ENCODE data around the gene SHQ1.

SHQ1 gene

DNA sequence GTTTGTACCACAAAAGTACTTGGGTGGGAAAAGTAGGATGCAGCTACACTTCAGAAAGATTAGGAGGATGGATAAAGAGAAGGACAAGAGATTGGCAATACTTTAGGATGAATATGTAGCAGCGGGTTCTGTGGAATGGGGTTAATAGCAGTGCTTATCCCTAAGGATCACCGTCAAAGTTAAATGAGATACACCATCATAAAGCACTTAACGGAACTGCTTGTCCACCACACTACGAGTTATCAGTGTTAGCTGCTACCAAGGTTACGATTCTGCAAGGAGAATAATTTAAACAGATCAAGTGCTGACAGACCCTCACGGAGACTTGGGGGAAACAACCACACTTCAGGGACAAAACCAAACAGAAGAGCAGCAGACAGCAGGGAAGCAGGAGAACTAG lies 963 bp downstream of the SHQ1 start:
- no peak for DNase-seq

DNA sequence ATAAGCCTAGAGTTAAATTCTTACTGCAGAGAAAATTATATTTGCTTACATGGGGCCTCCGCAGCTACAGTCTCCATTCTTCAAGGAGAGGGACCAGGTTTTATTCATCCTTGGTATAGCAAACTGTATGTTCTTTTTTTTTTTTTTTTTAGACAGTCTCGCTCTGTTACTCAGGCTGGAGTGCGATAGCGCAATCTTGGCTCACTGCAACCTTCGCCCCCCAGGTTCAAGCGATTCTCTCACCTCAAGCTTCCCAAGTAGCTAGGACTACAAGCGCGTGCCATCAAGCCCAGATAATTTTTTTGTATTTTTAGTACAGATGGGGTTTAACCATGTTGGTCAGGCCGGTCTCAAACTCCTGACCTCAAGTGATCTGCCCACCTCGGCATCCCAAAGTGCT lies 2.1 kb downstream of the SHQ1 start:
- DNase-seq = no peak

DNA sequence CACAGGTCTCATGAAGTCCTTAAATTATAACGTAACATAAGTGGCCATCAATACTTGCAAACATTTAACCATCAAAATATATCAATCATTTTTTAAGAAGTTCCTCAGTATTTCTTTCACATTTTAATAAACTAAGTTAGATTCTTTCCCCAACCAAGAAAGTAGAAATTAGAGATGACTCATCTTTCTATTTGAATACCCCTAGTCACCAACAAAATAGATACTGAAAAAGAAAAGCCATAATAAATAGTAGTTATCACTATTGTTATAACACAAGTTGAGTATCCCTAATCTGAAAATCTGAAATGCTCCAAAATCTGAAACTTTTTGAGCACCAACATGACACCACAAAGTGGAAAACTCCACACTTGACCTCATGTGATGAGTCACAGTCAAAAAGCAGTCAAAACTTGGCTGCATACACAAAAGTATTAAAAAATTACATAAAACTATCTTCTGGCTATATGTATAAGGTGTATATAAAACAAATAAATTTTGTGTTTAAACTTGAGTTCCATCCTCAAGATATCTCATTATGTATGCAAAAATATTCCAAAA lies 3.7 kb downstream of the SHQ1 start:
- DNase-seq = no peak

DNA sequence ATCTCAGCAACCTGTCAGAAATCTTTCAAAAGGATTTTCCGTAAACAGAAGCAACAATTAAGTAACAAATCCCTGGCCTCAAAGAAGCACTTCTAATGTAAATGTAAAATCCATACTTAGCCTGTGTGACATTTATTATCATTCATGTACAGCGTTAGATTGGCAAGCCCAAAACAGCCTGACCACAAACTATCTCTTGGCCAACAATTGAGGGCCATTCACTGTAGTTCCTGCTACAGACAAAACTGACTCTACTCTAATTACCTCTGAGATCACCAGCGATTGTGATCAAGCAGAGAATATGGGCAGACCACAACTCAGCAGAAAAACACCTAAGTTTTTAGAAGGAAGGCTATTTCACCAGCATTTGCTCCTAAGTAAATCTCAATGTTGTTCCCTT lies 9.2 kb downstream of the SHQ1 start:
- DNase-seq = no peak

DNA sequence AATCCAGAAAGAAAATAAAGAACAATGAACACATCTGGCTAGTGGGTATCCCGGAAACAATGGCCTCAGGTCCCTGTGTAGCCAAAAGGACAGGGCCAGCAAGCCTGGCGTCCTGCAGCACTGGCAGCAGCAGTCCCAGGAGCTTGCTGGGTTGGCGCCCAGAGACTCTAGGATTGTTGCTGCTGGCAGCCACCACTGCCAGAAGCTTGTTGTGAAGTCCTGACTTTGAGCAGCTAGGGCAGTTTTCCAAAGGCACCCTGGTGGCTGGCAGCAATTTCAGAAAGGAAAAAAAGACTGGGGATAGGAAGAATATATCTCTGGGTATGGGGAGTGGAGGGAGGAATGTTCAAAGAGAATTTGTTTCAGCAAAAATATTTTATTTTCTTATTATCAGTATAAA lies 11.3 kb downstream of the SHQ1 start:
- DNase-seq = no peak

DNA sequence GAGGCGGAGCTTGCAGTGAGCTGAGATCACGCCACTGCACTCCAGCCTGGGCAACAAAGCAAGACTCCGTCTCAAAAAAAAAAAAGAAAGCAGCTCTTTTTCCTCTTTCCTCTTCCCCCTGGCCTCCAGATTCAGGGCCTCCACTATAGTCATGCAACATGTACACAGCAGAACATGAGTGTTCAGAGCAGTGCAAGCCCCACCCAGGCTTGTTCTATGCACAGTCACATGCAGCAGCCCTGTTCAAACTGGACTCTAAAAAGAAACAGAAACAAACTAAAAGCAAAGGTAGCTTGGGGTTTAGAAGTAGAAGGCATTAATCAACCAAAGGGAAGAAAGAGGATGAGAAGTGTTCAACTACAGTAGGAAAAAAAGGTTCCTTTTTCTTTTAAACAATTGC lies 11.8 kb downstream of the SHQ1 start:
- DNase-seq = no peak

DNA sequence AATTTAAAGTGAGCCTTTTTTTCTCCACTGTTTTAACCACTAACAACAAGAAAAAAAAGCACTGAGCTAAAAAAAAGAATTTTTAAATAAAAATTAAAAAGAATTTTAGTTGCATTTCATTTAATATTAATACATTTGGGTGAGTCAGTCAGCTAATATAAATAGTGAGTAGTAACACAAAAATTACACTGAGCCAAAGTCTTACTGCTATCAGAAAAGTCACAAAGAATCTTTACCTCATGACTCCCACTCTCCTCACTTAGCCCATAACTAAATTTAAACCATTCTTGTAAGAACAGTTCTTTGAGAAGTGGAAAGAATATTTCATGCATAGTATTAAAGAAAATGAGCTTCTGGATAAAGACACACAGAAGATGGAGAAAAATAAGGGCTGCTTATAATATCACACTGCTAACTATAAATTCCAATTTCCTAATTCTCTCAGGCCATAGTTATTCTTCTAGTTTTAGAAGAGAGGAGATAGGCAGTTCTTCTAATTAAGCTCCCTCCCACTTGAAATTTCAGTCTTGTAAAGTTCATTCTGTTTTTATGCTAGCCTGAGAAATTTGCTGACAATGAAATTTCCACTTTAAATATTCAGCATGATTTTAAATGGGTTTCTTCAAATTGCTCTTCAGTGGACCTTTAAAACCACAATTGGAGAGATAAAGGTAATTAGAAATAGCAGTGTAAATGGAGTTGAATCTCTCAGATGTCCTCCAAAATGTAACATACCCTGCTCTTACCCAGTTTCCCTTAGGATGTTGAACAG lies 17.6 kb downstream of the SHQ1 start:
- no peak for DNase-seq

DNA sequence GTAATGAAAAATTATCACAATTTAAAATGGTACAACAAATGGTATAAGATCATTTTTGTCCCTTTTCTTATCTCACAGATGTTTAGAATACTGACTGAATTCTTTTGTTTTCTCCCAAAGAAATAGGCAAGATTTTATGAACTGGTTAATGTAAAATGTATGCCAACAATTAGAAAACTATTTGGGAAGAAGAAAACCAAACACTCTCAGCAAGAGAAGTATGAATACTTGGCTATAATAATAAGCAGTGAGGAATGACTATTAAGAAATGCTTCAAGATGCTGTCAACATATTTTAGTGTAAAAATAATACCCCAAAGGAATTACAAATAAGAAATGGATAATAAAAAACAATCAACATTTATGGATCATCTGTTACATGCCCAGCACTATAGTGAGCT lies 18.5 kb downstream of the SHQ1 start:
- DNase-seq = no peak

DNA sequence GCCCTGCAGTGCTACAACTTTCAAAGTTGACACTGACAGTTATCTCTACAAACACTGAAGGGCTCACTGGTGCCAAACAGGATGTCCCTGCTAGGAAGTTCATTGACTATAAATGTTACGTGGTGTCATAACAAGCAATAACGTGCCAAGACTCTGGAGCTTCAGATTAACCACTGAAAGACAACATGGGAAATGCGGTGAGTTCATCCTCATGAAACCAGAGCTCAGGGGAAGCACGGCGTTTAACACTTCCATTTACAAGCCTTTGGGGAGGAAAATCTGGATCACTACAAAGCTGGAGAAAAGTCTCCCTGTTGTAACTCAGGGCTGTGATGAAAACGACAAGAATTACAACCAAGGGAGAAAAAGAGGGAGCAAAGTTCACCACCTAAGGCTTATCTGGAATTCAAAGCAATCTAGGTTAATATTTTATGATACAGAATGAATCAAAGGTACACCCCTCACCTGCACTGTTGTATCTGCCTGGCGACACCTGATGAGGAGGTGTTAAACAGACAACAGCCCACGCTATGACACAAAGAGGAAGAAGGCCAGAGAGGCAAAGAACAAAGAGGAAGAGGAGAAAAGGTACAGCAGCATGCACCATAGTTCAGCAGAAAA lies 27.0 kb downstream of the SHQ1 start:
- no peak for DNase-seq

DNA sequence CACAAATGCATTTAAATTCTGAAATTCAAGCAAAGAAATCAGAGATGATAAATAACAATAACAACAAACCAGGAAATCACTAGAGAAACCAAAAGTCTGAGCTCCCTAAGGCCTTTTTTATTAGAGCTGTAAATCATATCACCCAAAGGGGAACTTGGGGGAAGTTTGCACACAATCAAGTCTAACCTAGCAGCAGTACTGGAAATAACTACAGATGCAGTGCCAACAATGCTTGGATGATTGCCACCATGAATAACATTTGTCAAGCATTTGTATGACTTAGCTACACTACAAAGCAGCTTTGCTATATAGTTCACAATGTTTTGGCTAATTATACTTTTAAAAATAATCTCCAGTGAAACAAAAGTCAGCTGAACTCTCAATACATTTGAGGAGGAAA lies 27.8 kb downstream of the SHQ1 start:
- DNase-seq = no peak

DNA sequence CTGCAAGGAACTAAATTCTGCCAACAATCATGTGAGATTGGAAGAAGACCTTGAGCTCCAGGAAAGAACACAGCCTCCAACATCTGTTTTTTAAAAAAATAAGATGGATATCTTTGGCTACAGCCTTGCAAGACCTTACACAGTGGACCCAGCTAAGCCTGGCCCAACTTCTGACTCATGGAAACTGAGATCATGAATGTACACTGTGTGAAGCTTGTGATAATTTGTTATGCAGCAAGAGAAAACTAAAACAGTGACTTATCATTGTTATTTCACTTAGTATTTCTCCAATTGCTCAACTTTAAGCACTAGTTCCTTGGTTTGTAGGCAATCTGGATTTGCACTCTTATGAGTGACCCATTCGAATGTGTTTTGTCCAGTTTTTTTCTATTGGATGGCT lies 29.3 kb downstream of the SHQ1 start:
- DNase-seq = no peak

DNA sequence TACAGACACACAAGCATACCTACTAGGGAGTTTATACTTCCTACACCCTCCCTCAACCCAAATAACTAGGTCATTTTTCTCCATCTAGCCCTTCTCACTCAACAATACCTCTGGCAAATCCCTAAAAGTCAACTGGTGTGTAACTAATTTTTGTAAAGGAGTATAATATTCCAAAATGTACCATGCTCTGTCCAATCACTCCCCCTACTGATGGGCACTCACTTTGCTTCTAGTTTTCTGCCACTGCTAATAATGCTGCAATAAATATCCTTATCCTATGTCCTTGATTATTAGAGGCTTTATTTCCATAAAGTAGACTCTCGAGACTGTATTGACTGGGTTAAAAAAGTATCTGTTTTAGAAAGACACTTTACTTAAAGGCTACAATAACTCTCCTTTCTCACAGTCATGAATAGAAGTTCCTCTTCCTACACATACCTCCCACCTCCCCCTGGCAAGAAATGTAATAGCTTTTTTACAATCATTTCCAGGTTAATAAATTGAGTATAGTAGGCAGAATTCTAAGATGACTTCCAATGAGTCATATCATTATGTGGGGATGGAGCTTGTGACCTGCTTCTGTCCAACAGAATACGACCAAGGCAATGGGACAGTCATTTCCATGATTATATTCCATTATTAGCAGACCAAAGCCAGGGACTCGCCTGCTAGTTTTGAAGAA lies 30.0 kb downstream of the SHQ1 start:
- DNase-seq = no peak

DNA sequence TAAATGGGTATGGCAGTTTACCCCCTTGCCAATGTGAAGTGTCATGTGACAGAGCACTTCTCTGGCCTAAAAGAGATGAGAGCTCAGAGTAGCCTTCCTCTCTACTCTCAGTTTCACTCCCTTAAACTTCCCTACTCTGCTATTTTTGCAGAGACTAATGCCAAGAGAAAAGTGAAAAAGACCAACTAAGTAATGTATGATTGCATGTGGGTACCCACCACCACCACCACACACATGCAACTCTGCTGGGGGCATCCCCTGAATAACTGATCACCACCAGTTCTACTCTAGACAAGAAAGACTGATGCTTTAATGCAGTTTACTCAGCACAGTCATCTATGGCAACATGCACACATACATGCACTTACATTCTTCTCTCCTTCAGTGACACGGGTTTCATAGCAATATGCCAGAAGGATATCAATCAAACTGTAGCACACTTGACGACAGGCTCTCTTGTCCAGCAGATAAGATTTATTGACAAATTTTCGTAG lies 31.3 kb downstream of the SHQ1 start:
- no peak for DNase-seq

DNA sequence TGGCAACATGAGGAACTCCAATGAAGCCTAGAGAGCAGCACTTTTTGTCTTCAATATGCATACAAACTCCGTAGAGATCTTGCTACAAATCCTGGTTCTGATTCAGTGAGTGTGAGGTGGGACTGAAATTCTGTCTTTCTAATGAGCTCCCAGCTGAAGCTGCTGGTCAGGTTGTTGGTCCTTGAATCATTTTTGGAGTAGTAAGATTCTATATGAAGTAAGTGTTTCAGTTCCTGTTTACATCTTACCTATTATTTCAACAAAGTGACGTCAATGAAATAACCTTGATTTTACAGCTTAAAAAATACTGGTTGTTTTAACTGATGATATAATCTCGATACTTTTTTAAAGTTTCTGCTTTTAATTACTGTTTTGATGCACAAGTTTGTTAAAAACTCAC lies 33.9 kb downstream of the SHQ1 start:
- DNase-seq = no peak

DNA sequence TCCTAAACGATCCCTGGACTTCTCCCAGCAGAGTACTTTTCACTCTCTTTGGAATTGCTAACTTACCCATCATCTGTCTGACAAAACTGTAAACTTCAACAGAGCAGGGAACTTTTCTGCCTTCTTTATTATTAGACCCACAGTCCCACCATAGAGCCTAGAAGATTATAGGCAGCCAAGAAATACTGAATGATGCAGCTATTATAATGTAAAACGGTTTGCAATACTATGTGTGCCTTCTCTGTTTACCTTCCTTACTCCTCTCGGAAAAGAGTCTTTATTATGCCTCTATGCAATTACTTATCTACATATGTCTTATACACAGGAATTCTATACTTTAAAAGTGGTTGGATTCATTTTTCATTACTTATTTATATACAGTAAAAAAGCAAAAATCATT lies 36.0 kb downstream of the SHQ1 start:
- DNase-seq = no peak

DNA sequence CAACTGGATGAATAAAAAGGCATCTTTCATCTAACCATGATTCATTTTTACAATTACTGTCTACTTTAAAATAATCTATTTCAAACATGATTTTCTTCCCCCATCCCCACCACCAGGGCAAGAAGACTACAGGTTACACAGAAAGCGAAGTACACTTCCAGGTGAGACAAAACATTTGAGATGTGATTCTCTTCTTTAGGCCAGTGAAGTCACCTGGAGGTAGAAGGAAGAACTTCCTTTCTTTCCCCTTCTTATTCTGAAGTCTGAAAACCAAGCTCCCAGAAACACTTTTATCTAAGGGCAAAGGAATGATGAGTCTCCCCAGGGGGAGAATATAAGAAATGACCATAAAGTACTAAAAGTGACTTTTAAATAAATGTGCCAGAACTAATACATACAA lies 36.7 kb downstream of the SHQ1 start:
- DNase-seq = no peak

DNA sequence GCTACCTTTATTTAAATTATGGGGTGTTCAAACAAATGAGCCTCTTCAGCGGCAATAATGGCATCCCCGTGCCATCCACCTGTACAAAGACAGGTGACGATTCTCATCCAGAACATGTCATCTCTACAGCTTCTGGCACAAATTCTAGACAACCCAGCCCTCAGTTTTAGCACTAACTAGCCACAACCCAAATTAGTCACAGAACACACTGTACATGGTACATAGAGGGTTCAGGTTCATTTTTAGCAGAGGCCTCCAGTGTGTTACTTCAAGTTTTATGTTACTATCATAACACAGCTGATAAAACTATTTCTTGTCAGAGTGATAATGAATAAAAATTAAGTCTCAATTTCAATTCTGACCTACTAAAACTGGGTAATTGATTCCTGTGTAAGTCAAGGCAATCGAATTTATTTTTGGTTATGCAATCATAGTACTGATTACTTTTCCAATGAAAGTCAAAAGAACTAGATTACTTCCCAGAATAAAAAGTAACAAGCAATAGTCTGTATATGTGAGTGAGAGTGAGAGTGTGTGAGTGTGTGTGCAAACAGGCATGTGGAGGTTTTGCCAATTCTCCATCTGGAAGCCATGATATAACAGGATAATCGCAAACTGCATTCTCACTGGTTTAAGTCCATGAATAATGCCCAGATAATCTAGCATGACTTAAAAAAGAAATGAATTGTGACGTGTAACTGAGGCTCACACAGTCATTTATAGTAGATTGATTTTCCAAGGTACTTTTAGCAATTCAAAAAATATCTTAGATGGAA lies 37.4 kb downstream of the SHQ1 start:
- no peak for DNase-seq

DNA sequence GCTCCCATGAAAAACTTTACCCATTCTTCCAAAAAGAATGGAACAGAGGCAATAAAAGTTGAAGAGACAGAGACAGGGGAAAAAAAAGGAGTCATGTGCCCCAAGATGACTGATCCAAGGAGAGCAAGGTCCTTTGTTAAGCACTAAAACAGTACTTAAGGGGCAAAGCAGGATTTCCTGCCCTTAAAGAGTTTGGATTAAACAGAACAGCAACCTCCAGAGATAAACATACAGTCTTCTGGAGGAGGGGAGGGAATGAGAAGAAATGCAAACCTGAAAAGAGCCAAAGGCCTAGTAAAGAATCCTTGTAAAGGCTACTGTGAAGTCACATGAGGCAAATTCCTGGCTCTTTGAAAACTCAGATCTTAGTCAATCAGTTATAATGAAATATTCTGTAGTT lies 38.2 kb downstream of the SHQ1 start:
- no peak for DNase-seq

DNA sequence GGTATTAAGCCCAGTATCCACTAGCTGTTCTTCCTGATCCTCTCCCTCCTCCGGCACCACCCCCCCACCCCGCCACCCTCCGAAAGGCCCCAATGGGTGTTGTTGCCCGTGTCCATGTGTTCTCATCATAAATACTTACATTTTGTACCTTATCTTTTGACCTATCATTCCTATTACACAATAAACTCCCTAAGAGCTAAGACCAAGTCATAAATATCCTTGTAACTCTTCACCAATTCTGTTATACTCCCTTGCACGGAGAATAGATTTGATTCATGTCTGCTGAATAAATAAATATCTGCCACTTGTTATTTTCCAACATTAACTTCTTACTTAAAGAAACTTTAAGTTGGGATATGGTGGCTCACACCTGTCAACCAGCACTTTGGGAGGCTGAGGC lies 43.9 kb downstream of the SHQ1 start:
- DNase-seq = no peak

DNA sequence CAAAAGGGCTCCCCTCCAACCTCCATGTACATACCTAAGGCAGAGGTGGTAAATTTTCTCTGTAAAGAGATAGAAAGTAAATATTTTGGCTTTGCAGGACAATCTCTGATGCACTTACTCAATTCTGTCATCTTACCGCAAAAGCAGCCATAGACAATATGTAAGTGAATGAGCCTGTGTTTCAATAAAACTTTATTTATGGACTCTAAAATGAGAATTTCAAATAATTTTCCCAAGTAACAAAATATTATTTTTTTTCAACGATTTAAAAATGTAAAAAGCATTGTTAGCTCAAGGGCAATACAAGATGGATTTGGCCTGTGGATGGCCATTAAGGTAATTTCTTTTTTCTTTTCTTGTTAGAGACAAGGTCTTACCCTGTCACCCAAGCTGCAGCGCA lies 44.7 kb downstream of the SHQ1 start:
- no peak for DNase-seq

DNA sequence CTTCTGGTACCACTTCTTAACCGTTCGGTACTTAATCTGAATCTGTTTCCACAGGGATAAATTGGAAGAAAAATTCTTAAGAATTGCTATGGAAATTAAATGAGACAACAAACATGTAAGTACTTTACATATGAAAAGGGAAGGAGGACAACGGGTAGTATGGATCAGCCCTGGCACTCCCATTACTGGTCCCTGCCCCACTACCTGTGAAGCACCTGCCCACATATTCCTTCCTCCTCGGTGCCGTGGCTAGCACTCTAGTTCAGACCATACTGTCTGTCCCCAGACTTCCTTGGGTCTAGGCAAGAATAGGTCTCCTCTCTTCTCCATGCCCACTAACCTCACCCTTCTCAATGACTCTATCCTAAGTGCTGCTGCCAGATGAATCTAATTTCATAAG lies 46.2 kb downstream of the SHQ1 start:
- no peak for DNase-seq

DNA sequence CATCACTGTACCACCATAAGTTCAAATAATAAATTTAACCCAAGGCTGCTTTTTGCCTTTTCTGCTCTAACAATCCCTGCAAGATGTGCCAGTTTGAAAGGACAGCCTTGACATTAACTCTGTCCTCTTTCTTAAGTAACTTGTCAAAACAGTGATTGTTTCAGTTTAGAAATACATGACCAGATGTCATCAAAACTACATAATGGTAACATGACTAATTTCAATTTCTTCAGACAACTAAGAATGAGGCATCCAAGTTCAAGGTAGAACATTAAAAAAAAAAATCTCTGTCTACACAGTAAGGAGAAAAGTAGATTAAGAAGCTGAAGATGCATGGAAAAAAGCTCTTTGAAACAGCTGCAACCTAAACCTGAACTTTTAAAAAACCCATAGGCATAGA lies 47.4 kb downstream of the SHQ1 start:
- no peak for DNase-seq

DNA sequence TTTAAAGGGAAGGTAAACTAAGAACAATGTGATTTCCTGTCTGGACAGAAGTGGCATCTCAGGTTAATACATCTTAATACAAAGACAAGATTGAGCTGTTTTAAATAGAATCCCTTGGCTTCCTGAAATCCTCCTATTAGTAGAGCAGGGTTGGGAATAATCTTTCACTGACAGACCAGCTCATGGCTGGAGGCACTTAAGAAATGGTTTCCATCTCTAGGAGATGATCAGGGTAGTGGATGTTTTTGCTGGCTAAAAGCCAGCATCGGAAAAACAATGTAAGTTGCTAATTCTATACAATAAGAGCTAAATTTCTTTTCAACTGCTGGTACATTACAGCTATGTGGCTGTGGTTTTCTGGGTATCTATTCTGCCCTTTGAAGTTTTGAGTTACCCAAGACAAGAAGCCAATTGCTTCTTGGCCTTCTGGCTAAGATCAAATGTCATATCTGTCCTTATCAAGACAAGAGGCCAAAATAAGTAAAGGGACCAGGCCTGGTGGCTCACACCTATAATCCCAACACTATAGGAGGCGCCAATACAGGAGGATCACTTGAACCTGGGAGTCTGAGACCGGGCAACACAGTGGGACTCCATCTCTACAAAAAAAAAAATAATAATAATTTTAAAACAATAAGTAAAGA lies 49.6 kb downstream of the SHQ1 start:
- no peak for DNase-seq

Measured in activated CD4-positive, CD25-positive, alpha-beta regulatory T cell treated with anti-CD3 and anti-CD28 coated beads, Interleukin-2, amount 50 U/mL, for 72 hours (primary cell).